ENCODE data around the gene GRK6.
A peak's percentile ranks its signal among the peaks of the same experiment; 100 is the strongest.

The GRK6 gene

GRCh38 chr5:177426566-177427210, at the start of gene GRK6:
TSS of gene GRK6 (plus strand) at chr5:177426676. CDS start at chr5:177426846, 170 bp downstream.
- no peak for DNase-seq (ENCODE audit: low read depth)

GRCh38 chr5:177377851-177378776, 48.4 kb upstream of the GRK6 start:
- no peak for DNase-seq (ENCODE audit: low read depth)

GRCh38 chr5:177378884-177379883, 47.3 kb upstream of the GRK6 start:
- no peak for DNase-seq (ENCODE audit: low read depth)

- DNase-seq (ENCODE audit: low read depth): no peak
These were observed 45.7 kb upstream of the GRK6 start for GRCh38 chr5:177380805-177381126.

- no peak for DNase-seq (ENCODE audit: low read depth)
These were observed 44.0 kb upstream of the GRK6 start for GRCh38 chr5:177382423-177383029.

GRCh38 chr5:177383181-177383580, 43.3 kb upstream of the GRK6 start:
- DNase-seq (ENCODE audit: low read depth): no peak

- DNase-seq (ENCODE audit: low read depth): no peak
These were observed 42.3 kb upstream of the GRK6 start, which contains the start of gene SLC34A1 for GRCh38 chr5:177384134-177384533. TSS of gene SLC34A1 (plus strand) at chr5:177384434. CDS start at chr5:177385742, 1,308 bp downstream.

GRCh38 chr5:177385720-177386119, 40.8 kb upstream of the GRK6 start:
- DNase-seq (ENCODE audit: low read depth): no peak

GRCh38 chr5:177386542-177386941, 39.9 kb upstream of the GRK6 start:
- DNase-seq (ENCODE audit: low read depth): no peak

GRCh38 chr5:177387405-177387804, 39.1 kb upstream of the GRK6 start:
- DNase-seq (ENCODE audit: low read depth): no peak

- DNase-seq (ENCODE audit: low read depth): no peak
These were observed 37.9 kb upstream of the GRK6 start for GRCh38 chr5:177388521-177389052.

- DNase-seq (ENCODE audit: low read depth): peak; percentile 7
These were observed 37.0 kb upstream of the GRK6 start for GRCh38 chr5:177389241-177390169.

GRCh38 chr5:177390363-177391300, 35.8 kb upstream of the GRK6 start:
- peak; percentile 24 for DNase-seq (ENCODE audit: low read depth)

GRCh38 chr5:177392765-177393164, 33.7 kb upstream of the GRK6 start:
- DNase-seq (ENCODE audit: low read depth): no peak

- no peak for DNase-seq (ENCODE audit: low read depth)
These were observed 33.2 kb upstream of the GRK6 start for GRCh38 chr5:177393206-177393765.

- DNase-seq (ENCODE audit: low read depth): no peak
These were observed 32.5 kb upstream of the GRK6 start for GRCh38 chr5:177393990-177394389.

- DNase-seq (ENCODE audit: low read depth): no peak
These were observed 30.4 kb upstream of the GRK6 start for GRCh38 chr5:177396078-177396477.

GRCh38 chr5:177396807-177397206, 29.7 kb upstream of the GRK6 start:
- DNase-seq (ENCODE audit: low read depth): no peak

Measured in HS-27A (cell line).